NCI-H748 (cell line): ENCODE results near the gene EXTL1.
A peak's percentile ranks its signal among the peaks of the same experiment; 100 is the strongest.

Experiments
- DNase-seq: peaks from one replicate; lab custom pipeline; 2025; ENCODE audit not compliant: unreplicated experiment; lab: John Stamatoyannopoulos, UW

Gene EXTL1

DNA sequence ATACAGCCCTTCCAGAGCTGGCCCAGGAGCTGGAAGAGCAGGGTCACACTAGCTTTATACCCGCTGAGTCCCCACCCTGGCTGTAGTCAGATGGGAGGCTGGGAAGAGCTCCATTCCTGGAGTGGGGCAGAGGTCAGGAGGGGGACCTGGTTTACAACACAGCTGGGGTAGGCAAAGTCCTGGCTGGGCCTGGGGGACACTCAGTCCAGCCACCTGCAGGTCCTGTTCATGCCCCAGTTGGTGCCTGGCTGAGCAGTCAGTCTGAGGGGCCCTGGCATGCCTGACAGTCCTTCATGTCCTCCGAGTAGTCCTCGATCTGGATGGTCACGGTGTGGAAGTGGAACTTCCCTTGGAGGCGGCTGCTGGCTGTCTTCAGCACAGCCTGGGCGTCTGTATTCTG, 17.3 kb downstream of the EXTL1 start:
- DNase-seq, result no peak

DNA sequence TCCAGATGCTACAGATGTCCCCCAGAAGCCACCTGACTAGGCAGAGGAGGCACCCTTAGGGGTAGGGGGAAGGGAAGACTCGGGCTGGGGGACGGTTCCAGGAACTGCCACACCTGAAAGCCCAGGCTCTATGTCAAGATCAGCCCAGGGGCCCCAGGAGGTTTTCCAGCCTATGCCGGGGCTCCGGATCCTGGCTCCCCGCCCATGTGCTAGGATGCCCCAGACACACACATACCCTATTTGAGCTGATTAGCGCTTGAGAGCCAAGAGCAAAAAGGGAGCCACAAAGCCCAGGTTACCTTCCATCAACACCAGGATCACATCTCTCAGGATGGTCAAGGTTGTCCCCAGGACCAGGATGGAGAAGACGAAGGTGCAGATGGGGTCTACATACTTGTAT, 19.8 kb downstream of the EXTL1 start:
- no peak for DNase-seq

DNA sequence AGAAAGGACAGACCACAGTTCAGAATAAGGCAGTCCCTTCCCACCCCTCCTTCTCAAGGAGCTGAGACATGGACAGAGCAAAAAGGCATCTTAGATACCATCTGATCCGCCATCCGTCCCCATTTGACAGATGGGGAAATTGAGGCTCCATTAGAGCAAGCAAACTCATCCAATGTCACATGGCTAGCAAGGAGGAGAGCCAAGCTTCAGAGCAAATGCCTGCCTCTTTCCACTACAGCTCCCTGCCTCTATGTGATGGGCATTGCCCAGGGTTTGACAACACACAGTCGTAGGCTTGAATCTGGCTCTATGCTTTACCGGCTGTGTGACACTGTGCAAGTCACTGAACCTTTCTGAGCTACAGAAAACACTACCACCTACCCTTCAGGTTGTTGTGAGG, 20.4 kb downstream of the EXTL1 start:
- no peak for DNase-seq

DNA sequence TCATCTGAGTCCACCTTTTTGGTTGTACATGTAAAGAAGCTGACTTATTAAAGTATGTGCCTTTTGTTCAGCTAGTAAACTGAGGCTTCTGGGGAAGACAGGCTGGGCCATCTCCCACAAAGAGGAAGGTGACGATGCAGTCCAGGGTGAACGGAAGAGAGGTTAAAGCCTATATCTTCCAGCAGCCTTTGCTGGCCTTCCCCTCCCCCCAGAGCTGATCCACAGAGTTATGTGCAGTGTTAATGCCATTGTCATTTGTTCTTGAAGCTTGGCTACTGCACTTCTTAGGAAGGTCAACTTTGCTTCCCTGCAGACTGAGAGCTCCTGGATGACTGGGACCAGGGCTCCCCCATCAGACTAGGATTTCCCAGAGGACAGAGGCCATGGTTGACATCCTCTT, 22.2 kb downstream of the EXTL1 start:
- DNase-seq, result no peak

DNA sequence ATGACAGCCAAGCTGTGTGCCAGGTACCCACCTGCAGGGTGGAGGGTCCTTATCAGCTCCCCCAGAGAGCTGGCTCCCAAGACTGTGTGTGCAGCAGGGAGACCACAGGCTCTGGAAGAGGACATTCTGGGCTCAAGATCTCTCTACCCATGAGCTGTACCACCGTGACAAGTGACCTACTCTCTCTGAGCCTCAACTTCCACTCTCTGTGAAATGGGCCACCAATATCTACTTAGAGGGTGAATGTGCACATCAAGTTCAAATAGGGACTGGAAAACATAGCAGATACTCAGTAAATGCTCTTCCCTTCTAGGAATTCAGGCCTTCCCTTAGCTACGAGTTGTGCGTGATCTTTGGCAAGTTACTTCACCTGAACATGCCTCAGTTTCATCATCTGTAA, 22.8 kb downstream of the EXTL1 start:
- no peak for DNase-seq

DNA sequence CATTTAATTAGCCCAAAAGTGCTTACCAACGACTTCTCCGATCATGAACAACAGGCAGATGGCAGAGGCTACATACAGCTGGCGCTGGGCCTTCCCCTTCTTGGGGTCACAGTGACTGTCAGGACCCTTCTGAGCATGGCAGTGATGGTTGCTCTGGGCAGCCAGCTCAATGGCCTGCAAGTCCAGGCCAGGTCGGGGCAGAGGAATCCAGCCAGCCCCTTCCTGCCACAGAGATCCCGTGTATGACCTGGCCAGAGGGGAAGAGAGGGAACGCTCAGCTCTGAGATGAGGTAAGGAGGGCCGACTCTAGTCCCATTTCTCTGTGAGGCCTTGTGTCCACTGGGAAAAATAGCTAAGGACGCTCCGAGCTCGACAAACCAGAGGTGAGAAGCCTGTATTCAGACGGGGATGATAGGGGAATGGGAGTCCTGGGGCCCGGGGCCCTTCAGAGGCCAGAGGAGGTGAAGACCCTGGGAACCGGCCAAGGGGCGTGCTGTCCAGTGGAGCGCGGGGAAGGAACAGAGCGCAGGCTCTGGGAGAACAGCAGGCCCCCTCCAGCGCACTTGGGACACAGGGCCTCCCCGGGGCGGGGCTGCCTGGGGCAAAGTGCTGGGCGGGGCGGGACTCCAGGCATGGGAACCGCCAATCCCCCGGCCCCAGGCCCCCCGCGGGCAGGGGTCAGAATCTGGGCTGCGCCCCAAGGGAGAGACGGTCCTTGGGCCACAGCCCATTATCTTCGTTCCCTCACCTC, 23.6 kb downstream of the EXTL1 start:
- DNase-seq, result no peak

DNA sequence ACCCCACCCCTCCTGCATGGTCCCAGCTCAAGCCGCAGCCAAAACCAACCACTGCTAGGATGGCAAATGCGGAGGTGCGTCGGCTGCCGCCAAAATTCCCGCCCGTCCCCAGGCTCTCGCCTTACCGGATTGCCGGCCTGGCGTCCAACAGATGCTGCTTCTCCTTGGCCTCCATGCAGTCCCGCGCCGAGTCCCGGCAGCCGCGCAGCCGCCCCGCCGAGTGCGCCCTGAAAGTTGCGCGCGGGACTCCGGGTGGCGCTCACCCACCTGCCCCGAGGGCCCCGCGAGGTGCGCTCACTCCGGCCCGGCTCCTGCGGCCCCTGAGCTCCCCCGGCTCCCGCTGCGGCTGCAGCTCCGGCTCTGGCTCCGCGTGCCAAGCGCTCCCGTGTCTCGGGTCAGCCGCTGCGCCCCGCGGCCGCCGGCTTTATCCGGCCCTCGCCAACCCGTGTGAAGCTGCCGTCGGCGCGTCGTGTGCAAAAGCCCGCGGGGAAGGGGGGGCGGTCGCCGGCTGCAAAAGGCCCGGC, 24.2 kb downstream of the EXTL1 start, which contains the start of gene SLC30A2:
SLC30A2 (minus strand) TSS at position 397 of the 524 bp plus-strand sequence; CDS start at position 175, 222 bp downstream.
- DNase-seq, result peak; percentile 51

DNA sequence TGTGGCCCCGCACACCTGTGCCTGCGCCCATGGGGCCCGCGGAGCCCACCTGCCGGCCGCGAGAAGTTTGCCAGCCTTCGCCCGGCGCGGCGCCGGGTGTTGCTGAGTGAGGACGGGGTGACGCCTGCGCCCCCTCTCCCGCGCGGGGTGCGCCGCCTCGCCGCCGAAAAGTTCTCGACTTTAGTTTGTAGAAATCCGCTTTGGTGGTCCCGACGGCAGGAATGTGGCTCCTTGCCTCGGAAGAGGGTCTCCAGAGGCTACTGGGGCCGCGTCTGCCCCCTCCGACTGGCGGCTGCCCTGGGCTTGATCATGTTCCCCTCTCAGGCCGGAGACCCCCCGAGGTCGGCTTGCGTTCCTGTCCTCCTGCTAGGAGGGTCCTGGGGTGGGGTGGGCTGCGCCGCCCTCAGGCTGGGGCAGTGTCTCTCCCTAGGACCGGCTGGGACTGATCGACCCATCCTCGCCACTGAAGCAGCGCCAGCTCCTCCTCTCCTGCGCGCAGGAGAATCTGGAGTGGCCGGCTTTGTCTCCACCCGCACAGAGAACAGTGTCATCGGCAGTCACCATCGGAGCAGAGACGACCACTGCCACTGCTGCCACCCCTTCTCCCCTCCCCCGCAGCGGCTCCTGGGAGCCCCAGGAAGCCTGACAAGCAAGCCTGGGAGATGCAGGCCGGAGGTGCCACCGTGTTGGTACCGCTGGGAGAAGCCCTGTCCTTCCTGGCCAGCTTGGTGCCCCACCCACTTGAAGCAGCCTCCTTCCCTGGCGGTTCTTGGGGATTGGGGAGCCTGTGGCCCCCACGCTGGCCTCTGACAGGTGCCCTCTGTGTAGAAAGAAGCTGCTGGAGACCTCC, 24.9 kb downstream of the EXTL1 start:
- peak; percentile 10 for DNase-seq

DNA sequence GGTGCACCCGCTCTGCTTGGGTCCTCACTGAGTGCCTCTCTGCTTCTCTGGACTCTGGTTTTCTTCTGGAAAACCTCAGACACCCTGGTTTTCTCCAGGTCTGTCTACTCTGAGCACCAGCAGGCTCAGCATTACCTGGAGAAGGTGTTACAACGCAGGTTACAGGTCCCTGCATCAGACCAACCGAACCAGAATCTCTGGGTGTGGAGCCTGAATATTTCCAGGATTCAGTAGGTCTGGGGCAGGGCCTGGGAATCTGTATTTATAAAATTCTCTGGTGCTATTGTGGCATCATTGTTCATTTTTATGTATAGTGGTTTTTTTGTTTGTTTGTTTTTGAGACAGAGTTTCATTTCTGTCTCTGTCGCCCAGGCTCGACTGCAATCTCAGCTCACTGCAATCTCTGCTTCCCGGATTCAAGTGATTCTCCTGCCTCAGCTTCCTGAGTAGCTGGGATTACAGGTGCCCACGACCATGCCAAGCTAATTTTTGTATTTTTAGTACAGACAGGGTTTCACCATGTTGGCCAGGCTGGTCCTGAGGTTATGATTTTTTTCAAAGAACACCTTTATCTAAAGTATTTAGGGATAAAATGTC, 25.8 kb downstream of the EXTL1 start:
- no peak for DNase-seq

DNA sequence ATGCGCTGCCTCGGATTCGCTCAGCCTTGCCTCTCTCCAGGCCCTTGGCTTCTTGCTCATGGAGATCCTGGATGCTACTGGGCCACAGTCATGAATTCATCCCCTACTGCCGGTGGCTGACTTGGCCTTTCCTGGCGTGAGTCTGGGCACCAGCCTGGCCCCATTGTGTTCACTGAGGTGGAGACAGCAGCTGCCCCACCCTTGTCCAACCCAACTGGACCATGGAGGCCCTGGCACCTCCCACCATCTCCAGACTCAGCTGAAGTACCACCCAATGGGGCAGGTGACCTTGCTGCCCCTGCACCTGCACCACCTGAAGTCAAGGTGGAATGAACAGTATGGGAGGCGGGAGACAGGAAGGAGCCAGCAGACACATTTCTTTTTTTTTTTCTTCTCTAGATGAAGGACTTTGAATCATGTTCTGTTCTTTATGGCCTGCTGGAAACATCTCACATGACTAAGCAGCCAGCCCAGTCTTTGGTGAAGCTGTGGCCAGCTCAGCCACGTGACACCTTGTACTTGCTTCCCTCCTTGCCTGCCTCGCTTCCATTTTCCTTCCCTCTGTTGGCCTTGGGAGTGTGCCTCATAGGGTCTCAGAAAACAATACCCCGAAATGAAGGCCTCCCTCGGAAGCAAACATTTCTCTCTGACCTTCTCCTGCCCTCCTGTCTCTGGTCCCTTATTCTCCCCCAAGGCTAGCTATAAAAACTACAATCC, 28.1 kb downstream of the EXTL1 start:
- DNase-seq, result no peak

DNA sequence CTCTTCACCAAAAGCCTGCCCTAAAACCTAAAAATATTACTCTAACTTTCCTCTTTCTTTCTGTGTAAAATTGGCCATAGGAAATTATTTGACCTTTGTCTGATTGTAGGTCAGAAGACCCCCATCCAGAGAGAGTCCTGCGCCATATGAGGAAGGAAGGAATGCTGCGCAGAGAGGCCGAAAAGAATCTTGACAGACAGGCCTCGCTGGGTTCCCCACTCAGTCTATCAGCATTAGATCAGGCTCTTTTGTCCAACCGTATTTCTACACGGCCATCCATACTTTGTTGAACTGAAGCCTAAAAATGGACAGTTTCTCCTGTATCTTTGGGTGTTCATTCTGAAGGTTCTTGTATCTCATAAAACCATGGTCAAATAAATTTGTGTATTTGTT, 28.7 kb downstream of the EXTL1 start:
- DNase-seq, result no peak

DNA sequence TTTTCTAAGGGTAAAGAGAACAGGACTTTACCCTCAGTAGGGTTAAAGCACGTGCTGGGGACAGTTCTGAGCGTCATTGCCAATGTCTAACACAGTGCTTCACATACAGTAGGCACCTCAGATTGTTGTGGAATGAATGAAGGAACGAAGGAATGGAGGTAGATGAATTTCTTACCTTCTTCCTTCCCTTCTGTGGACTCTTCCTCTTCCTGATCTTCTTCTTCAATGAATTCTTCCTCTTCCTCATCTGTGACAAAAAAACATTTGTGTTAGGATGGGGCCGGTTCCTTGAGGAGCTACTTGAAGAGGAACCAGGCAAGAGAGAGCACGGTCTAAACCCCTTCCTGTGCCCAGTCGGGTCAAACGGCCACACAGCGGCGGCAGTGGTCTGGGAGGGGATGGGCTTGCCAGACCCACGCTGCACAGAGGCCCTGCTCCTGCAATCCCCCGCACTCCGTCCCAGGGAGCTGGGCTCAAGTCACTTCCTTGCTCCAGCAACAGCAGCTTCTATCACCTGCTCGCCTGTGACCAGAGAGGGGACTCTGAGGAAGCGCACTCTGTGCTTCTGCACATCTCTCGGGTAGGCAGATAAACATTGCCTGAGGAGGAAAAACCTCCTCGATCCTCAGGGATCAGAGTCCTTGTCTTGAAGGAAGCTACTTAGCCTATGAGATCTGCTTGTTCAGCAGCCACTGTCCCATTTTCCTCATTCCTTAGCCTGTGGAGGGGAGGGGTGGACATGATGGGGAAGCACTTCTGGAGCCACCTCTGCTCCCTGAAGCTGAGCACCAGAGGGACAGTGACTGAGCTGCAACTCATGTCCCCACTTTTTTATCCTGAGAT, 32.4 kb downstream of the EXTL1 start:
- no peak for DNase-seq

DNA sequence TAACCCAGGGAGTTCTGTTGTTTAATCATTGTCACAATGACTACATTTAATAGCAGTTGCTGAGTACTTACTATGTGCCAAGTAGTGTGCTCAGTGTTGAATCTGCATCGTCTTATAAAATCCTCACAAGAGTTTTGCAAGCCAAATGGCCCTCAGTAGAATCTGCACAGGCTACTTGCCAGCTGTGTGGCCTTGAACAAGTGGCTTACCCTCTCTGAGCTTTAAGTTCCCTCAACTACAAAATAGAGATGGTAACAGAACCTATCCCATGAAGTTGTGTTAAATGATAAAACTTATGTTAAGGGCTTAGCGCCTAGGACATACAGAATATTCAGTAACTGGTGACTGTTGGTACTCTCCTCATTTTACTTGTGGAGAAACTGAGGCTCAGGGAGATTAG, 33.5 kb downstream of the EXTL1 start:
- DNase-seq, result no peak

DNA sequence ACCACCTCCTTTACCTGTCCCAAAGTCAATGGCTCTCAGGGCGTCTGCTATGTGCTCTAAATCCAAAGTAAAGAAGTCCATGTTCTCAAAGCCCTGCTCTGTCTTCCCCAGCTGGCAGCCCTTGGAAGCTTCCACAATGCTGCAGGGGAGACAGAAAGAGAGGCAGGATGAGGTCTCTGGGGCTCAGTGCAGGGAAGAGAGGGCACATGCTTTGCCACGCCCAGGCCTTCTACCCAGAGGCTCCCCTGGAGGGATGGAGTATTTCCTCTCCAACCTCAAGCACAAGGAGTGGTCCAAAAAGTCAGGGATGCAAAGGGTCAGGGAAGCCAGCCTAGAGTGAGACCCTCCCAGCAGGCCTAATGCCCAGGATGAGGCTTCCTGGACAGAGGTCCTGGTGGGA, 35.6 kb downstream of the EXTL1 start:
- DNase-seq, result no peak

DNA sequence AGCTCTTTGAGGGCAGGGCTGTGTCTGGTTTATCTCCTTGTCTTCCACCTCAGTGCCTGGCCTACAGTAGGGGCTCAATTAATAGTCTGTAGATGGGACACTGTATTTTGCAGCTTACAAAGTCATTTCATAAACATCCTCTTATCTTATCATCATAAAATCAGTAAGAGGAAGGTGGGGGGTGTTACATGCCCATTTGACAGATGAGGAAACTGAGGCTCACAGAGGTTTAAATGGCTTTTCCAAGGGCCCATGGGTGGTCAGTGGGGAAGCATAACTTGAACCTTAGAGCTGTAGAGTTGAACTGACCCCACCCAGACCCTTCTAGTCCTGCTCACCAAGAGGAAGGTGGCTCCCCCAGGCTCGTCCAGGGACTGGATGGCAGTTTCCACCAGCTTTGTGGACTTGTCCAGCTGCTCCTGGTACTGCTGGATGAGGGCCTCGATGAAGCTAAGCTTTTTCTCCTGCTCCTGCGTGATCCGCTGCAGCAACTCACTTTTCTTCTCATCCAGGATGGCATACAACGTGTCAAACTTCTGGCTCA, 36.5 kb downstream of the EXTL1 start:
- no peak for DNase-seq

DNA sequence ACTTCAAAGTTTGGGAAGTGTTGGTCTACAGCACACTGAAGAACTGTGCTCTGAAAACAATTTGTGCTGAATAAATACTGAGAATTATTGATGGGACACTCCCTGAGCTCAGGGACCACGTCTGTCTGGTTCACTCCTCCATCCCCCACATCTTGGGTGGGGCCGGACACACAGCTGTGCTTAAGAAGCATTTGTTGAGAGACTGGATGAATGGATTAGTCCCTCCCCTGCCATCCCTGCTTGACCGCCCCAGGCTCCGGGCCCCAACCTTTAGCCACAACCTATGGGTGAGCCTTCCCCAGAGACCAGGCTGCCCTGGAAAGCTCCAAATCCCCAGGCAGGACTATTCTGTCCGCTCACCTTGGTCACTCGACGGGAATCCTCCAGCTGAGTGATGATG, 38.3 kb downstream of the EXTL1 start:
- no peak for DNase-seq

DNA sequence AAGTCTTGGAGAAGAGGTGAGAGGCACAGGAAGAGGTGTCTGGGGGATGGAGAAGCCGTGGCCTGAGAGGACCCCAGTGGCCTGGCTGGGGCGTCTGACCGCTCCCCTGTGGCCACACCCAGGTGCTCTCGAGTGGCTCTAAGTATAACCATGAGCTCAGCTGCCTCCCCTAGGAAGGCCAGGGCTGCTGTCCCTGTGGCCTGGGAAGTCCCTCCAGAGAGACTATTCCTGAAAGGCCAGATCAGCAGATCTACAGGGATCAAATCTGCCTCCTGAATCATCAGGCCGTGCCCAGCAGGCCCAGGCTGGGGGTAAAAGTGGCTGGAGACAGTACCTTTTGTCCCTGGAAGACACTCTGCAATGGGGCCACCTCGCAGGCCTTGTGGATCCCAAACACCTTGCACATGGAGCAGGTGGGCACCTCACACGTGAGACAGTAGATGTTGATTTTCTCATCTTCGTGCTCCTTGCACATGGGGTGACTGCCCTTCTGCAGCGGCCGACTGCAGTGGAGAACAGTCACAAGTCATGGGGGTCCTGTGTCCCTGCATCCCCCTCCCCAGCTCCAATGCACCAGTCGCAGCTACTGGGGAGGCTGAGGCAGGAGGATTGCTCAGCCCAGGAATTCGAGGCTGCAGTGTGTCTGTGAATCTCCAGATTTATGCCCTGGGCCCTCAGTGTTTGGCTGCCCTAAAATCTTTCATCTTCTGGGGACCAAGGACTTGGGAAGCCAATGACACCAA, 39.4 kb downstream of the EXTL1 start:
- no peak for DNase-seq

DNA sequence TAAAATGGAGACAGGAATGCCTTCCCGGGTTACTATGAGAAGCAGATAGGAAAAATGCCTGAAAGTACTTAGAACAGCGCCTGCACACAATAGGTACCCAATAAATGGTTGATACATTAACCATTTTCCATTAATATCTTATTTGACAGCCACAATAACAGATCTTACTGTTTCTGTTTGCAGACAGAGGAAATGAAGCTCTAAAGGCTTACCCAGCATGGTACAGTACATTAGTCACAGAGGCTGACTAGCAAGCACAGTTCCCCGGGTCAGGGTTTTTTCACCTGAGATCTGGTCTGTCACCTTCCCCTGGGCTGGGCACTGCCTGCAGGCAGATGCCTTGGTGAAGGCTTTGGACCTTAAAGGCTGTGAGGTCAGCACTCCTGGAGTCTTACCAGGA, 43.0 kb downstream of the EXTL1 start:
- DNase-seq, result no peak

DNA sequence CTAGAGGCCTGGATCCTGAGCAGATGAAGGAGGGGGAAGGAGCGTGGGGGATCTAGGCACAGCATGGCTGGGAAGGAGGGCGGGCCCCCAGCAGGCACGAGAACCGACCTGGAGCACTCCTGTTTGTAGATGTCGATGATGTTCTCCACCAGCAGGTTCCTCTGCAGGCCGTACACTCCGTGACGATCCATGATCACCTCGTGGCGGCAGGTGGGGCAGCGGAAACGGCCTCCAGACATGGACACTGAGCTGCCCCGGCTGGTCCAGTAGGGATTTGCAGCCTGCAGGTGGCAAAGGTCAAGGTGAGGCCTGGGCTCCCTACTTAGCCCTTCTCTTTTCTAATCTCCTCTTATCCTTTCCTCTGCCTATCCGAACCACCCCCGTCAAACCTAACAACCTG, 44.6 kb downstream of the EXTL1 start:
- DNase-seq, result no peak
